ENCODE data around the gene PTGFRN.

The PTGFRN gene

GRCh38 chr1:116899529-116899928, 10.2 kb upstream of the PTGFRN start:
- H3K4me1 ChIP-seq, result no peaks in the 10 kb centered on the region
- TF ChIP-seq CTCF (IDR thresholded peaks at IDR 0.05; ENCODE audit: low read depth, low read length), result no peak
- no peaks in the 10 kb centered on the region; the same call in 1 of the 2 replicates for H3K9me3 ChIP-seq
- no peak for DNase-seq
- no peak overlapping the region for H3K4me3 ChIP-seq (ENCODE audit: low read depth, low read length)
- no peaks in the 10 kb centered on the region for H3K36me3 ChIP-seq
- no peaks in the 10 kb centered on the region for H3K27me3 ChIP-seq

- Histone ChIP-seq H3K27me3 (no peaks in the 10 kb centered on the region), H3K4me1 (no peaks in the 10 kb centered on the region), H3K9me3 (no peaks in the 10 kb centered on the region; the same call in 1 of the 2 replicates), H3K36me3 (no peaks in the 10 kb centered on the region), H3K4me3 (ENCODE audit: low read depth, low read length) (no peak overlapping the region)
- no peak for DNase-seq
- TF ChIP-seq CTCF (IDR thresholded peaks at IDR 0.05; ENCODE audit: low read depth, low read length), result no peak
Observed at GRCh38 chr1:116900471-116901365, 9.0 kb upstream of the PTGFRN start.

GRCh38 chr1:116902027-116902426, 7.7 kb upstream of the PTGFRN start:
- TF ChIP-seq CTCF (IDR thresholded peaks at IDR 0.05; ENCODE audit: low read depth, low read length), result no peak
- Histone ChIP-seq H3K4me1 (no peaks in the 10 kb centered on the region), H3K27me3 (no peaks in the 10 kb centered on the region), H3K36me3 (no peaks in the 10 kb centered on the region), H3K9me3 (no peaks in the 10 kb centered on the region; the same call in 1 of the 2 replicates), H3K4me3 (ENCODE audit: low read depth, low read length) (no peak overlapping the region)
- no peak for DNase-seq

GRCh38 chr1:116902723-116903383, 6.9 kb upstream of the PTGFRN start:
- H3K9me3 ChIP-seq, result no peaks in the 10 kb centered on the region; the same call in 1 of the 2 replicates
- no peaks in the 10 kb centered on the region for H3K4me1 ChIP-seq
- no peaks in the 10 kb centered on the region for H3K27me3 ChIP-seq
- H3K36me3 ChIP-seq, result no peaks in the 10 kb centered on the region
- no peak overlapping the region for H3K4me3 ChIP-seq (ENCODE audit: low read depth, low read length)
- no peak for TF ChIP-seq CTCF (IDR thresholded peaks at IDR 0.05; ENCODE audit: low read depth, low read length)
- no peak for DNase-seq

GRCh38 chr1:116904791-116905320, 4.9 kb upstream of the PTGFRN start:
- no peaks in the 10 kb centered on the region for H3K36me3 ChIP-seq
- H3K9me3 ChIP-seq, result no peaks in the 10 kb centered on the region; the same call in 1 of the 2 replicates
- H3K4me1 ChIP-seq, result no peaks in the 10 kb centered on the region
- H3K27me3 ChIP-seq, result no peaks in the 10 kb centered on the region
- H3K4me3 ChIP-seq (ENCODE audit: low read depth, low read length), result no peak overlapping the region
- no peak for TF ChIP-seq CTCF (IDR thresholded peaks at IDR 0.05; ENCODE audit: low read depth, low read length)
- DNase-seq, result no peak

All from BE2C (cell line).